ENCODE measurements around the gene GMCL2.
"Not testable (repeated sequence)": the region's sequence is repeated elsewhere in the genome, so short reads cannot be mapped to it uniquely, and the experiment has no call there.

The GMCL2 gene

DNA sequence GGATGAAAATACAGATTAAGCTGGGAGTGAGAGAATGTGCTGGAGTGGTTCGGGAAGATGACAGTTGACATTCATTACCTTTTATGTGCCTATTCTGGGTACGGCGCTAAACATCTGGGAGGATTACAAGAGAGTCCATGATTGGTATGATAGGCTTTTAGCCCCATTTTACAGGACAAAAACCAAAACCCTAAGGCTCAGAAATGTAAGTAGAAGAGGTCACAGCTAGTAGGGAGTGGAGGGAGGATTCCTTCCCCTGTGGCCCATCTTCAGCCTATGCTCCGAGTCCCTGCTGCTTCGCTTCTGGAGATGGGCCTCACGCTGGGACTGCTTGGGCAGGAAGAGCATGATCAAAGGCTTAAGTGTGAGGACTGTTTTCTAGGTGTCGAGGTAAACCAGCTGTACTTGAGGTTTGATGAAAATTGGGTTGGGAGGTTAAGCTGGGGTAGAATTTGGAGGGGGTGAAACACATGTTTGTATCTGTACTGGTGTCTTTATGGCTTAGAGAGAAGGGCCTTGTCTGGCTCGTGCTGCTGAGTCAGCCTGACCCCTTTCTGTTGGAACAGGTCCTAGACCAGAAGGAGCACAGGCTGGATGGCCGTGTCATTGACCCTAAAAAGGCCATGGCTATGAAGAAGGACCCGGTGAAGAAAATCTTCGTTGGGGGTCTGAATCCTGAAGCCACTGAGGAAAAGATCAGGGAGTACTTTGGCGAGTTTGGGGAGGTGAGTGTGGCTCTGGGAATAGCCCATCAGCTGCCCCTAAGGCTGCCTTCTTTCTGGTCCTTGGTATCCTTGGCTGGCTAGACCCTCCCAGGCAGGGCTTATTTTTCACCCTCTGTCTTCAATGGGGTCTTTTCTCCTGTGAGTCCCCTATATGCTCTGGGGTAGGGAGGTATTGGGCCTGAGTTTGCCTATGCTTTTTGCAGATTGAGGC lies 19.3 kb upstream of the GMCL2 start:
- no peak for DNase-seq (ENCODE audit: low read depth)

- DNase-seq (ENCODE audit: low read depth): no peak
These were observed 18.5 kb upstream of the GMCL2 start for GRCh38 chr5:178205749-178206047.

GRCh38 chr5:178204935-178205748 lies 18.0 kb upstream of the GMCL2 start:
- peak; percentile 54 for DNase-seq (ENCODE audit: low read depth)

DNA sequence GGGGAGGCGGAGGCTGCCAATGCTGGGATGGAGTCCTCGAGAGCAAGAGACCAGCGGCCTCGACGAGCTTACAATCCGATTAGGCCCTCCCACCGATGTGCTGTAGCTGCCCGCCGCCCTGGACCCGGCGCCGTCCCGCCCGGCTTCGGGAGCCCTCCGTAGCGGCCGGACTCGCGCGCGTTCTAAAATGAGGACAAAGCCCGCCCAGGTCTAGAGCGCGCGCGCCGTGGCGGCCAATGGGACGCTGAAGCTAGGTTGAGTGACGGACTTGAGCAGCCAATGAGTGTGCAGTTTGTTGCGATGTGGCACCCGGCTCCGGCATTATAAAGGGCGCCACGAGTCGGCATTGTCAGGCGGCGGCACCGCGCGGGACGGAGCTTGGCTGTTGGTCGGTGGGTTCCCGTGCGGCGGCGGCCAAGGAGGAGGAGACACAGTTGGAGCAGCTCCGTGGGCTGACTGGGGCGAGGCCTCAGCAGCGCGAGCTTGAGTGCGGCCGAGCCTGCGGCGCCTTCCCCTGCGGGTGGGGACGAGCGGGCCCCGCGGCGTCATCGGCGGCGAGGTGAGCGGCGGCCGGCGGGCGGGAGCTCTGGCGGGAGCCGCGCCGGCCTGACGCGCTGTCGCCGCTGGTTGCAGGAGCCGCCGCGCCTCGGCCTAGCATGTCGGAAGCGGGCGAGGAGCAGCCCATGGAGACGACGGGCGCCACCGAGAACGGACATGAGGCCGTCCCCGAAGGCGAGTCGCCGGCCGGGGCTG lies 17.2 kb upstream of the GMCL2 start, which contains the start of gene HNRNPAB:
TSS of gene HNRNPAB (plus strand) at position 352 of the 753 bp plus-strand sequence. CDS start at position 657, 305 bp downstream.
- DNase-seq (ENCODE audit: low read depth): peak; percentile 88

DNA sequence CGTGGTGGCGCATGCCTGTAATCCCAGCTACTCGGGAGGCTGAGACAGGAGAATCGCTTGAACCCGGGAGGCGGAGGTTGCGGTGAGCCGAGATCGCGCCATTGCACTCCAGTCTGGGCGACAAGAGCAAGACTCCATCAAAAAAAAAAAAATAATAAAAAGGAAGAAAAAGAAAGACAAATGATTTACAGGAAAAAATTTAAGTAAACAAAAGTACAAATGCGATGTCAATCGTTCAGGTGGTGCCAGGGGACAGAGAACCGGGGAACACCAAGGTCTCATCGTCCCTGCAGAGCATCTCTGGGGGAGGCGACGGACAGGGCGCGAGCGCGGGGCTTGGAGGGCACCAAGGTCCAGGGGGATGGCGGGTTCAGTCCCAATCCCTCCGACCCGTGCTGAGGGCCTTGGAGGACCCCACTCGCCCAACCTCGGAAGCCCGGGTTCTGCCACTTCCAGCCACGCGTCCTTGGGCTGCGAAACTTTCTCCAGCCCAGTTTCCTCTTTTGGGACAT lies 16.6 kb upstream of the GMCL2 start:
- no peak for DNase-seq (ENCODE audit: low read depth)

GRCh38 chr5:178202541-178202940 lies 15.4 kb upstream of the GMCL2 start:
- DNase-seq (ENCODE audit: low read depth): no peak

GRCh38 chr5:178201927-178202235 lies 14.7 kb upstream of the GMCL2 start:
- DNase-seq (ENCODE audit: low read depth): no peak

DNA sequence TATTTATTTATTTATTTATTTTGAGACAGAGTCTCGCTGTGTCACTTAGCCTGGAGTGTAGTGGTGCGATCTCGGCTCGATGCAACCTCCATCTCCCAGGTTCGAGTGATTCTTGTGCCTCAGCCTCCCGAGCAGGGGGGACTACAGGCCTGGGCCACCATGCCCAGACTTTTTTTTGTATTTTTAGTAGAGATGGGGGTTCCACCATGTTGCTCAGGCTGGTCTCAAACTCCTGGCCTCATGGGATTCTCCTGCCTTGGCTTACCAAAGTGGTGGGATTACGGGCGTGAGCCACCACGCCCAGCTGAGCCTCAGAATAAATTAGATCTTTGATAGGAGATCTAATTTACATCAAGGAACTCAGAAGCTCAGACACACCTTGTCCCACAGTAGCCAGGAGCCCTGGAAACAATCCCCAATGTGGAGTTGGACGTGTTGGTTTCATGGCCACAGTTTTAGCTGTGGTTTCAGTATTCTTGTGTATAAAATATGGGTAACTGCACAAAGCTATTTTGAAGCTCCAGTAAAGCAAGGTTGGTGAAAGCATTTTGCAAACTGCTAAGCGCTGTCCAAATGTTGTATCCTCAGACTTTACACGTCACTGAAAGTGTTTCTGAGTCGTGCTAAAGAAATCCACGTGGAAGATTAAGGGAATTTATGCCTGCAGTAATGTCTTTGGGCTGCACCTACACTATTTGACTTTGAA lies 14.2 kb upstream of the GMCL2 start:
- no peak for DNase-seq (ENCODE audit: low read depth)

DNA sequence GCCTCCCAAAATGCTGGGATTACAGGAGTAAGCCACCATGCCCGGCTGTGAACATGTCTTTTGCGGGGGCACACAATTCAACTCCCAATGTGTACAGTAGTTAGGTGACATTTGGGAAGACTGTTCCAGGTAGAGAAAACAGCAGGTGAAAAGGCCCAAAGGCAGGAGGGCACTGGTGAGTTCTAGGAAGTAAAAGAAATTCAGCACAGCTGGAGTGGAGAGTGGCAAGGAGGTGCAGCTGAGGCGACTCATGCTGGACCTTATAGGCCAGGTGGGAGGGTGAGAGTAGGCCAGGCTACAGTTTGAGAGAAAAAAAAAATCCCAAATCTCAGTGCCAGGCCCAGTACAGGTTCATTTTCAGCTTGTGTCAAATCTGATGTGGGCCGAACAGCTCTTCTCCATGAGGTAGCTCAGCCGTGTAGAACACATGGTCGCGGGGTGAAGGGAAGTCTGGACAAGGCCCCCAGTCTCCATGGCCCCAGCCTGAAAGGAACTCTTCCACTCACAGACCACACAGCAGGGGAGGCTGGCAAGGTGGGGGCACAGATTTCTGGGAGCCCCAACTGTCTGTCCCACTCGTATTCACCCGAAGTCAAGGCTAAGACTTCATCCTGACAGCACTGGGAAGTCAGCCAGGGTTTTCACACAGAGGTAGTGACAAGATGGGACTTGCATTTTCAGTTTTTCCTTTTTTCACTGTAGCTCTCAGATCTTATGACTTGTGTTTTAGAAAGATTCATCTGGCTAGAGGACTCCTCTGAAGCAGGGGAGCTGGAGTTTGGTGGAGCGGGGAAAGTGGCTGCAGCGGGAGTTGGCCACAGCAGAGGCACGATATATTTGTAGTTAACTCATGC lies 12.6 kb upstream of the GMCL2 start:
- no peak for DNase-seq (ENCODE audit: low read depth)

DNA sequence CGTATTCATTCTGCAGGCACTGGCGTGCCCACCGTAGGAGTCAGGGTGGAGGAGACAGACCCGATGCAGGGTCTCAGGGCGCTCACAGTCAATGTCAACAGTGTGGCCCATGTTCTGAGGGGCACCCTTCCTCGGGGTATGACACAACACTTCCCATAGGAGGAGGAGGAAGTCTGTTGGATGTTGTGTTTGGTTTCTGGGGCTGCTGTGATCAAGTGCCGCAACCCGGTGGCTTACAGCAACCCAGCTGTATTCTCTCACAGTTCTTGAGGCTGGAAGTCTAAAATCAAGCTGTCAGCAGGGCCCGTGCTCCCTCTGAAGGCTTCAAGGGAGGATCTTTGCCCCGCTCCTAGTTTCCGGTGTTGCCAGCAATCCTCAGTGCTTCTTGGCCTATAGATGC lies 11.5 kb upstream of the GMCL2 start:
- DNase-seq (ENCODE audit: low read depth): no peak

DNA sequence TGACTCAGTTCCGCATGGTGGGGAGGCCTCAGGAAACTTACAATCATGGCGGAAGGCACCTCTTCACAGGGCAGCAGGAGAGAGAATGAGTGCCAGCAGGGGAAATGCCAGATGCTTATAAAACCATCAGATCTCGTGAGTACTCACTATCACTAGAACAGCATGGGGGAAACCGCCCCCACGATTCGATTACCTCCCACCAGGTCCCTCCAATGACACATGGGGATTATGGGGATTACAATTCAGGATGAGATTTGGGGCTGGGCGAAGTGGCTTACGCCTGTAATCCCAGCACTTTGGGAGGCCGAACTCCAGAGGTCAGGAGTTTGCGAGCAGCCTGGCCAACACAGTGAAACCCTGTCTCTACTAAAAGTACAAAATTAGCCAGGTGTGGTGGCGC lies 11.0 kb upstream of the GMCL2 start:
- DNase-seq (ENCODE audit: low read depth): not testable (repeated sequence)

DNA sequence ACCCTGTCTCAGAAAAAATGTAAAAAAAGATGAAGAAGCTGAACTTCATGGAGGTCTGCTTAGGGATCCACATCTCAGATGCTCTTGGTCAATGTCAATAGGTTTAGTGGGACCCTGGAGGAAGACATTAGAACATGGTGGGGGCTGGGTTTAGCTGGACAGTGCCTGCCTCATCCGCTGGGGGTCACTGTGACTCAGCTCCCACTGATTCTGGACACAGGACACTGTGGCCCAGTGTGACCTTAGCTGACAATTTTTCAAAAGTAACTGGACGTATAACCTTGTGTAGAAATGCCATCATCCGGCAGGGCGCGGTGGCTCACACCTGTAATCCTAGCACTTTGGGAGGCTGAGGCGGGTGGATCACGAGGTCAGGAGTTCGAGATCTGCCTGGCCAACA lies 9.8 kb upstream of the GMCL2 start:
- DNase-seq (ENCODE audit: low read depth): no peak

DNA sequence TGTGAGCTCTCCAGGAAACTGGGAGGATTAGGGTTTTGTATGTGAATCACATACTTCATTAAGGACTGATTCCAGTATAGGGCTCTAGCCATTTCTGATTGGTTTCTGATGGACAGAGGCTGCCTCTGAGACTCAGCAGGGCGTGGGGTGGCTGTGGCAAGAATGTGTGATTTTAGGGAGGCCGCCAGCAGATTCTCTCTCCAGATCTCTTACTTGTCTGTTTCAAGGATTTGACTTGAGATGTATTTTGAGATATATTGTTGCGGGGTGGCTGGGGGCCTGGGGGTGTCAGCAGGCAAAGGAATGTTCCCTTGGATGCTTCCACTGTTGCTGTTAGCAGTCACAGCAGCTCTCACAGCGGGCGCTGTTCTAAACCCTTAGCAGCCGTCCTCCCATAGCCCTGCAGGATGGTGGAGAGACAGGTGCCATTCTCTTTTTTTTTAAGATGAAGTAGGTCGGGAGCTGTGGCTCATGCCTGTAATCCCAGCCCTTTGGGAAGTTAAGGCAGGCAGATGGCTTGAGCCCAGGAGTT lies 9.2 kb upstream of the GMCL2 start:
- no peak for DNase-seq (ENCODE audit: low read depth)

GRCh38 chr5:178194026-178194425 lies 6.9 kb upstream of the GMCL2 start:
- no peak for DNase-seq (ENCODE audit: low read depth)

GRCh38 chr5:178193251-178193809 lies 6.2 kb upstream of the GMCL2 start:
- no peak for DNase-seq (ENCODE audit: low read depth)

DNA sequence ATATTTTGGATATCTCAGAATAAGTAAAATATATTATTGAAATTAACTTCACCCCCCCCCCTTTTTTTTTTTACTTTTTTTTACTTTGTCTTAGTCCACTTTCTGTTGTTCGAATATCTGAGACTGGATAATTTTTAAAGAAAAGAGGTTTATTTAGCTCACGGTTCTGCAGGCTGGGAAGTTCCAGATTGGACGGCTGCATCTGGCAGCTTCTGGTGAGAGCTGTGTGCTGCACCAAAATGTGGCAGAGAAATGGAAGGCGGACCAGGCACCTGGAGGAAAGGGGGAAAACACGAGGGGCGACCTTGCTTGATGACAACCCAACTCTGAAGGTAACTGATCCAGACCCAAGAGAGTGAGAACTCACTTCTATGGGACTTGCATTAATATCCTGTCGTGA lies 5.6 kb upstream of the GMCL2 start:
- no peak for DNase-seq (ENCODE audit: low read depth)

GRCh38 chr5:178192244-178192643 lies 5.1 kb upstream of the GMCL2 start:
- no peak for DNase-seq (ENCODE audit: low read depth)

DNA sequence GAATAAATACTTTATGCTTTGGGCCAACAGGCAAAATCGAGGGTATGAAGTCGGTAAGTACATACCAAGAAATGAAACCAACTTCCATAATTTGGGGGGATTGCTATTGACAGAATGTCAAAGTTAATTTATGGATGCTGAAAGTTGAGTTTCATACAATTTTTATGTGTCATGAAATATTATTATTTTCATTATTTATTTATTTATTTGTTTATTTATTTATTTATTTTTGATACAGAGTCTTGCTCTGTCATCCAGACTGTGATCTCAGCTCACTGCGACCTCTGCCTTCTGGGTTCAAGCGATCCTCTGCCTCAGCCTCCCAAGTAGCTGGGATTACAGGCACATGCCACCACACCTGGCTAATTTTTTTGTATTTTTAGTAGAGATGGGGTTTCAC lies 4.5 kb upstream of the GMCL2 start:
- no peak for DNase-seq (ENCODE audit: low read depth)

DNA sequence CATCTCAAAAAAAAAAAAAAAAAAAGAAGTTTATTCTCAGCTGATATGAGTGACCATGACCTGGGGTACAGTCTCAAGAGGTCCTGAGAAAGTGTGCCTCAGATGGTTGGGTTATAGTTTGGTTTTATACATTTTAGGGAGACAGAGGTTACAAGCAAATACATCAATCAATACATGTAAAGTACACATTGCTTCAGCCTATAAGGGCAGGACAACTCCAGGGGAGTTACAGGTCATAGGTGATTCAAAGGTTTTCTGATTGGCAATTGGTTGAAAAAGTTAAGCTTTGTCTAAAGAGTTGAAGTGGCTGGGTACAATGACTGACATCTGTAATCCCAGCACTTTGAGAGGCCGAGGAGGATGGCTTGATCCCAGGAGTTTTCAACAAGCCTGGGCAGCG lies 2.3 kb upstream of the GMCL2 start:
- no peak for DNase-seq (ENCODE audit: low read depth)

- DNase-seq (ENCODE audit: low read depth): no peak
These were observed 744 bp downstream of the GMCL2 start for GRCh38 chr5:178186427-178186826.
